Suprapubic skin (tissue), 4 donors: ENCODE measurements around the gene KLK1.
"Not testable (repeated sequence)": the region's sequence is repeated elsewhere in the genome, so short reads cannot be mapped to it uniquely, and the experiment has no call there.

Source experiments
- POLR2A ChIP-seq, 2 donors: fragments of 450-650 bp; IDR thresholded peaks; one replicate each; pipeline ENCODE4 v1.6.1; 2017; ENCODE audit warnings: antibody characterized with exemption in 2 of 2, mild to moderate bottlenecking in 2 of 2, moderate library complexity in 2 of 2
- POLR2AphosphoS5 ChIP-seq, 3 donors: sonication (generic); formaldehyde crosslinking; IDR thresholded peaks; one replicate each; pipeline ENCODE4 v1.6.1; 2017; ENCODE audit warnings: antibody characterized with exemption in 3 of 3
- TF ChIP-seq, protein P1 (sequence below), 2 donors: fragments of 200-600 bp in 1 of 2; fragments of 450-650 bp in 1 of 2; sonication (generic) in 1 of 2; IDR thresholded peaks; one replicate each; pipeline ENCODE4 v1.5.1; 2016 to 2019; ENCODE audit warnings: antibody characterized with exemption in 2 of 2, mild to moderate bottlenecking in 1 of 2, moderate library complexity in 1 of 2

DNA sequence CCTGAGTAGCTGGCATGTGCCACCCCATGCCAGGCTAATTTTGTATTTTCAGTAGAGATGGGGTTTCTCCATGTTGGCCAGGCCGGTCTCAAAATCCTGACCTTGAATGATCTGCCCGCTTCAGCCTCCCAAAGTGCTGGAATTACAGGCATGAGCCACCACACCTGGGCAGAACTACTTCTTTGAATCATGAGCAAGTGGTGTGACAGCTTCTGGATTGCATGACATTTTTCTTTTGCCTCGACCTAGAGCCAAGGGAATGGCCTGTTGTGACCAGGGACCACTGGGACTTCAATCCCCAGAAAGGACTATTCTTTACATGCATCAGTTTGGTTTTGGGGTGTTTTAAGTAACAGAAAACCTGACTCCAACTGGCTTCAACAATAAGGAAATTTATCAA, 50.7 kb downstream of the KLK1 start:
- TF ChIP-seq, protein P1, sequence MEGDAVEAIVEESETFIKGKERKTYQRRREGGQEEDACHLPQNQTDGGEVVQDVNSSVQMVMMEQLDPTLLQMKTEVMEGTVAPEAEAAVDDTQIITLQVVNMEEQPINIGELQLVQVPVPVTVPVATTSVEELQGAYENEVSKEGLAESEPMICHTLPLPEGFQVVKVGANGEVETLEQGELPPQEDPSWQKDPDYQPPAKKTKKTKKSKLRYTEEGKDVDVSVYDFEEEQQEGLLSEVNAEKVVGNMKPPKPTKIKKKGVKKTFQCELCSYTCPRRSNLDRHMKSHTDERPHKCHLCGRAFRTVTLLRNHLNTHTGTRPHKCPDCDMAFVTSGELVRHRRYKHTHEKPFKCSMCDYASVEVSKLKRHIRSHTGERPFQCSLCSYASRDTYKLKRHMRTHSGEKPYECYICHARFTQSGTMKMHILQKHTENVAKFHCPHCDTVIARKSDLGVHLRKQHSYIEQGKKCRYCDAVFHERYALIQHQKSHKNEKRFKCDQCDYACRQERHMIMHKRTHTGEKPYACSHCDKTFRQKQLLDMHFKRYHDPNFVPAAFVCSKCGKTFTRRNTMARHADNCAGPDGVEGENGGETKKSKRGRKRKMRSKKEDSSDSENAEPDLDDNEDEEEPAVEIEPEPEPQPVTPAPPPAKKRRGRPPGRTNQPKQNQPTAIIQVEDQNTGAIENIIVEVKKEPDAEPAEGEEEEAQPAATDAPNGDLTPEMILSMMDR (IDR thresholded peaks at IDR 0.05) = not testable (repeated sequence)
- not testable (repeated sequence) for TF ChIP-seq POLR2A, POLR2AphosphoS5 (IDR thresholded peaks at IDR 0.05)
